Measurements from ENCODE around the gene NDUFA3. TPM values are rescaled to one million over a fixed set of nuclear protein-coding genes. Genes with fewer than 3 reads are reported as not detected.

The NDUFA3 gene
- total and polyA plus RNA-seq, 2 of the 13 experiments (the other 11 are each of a cell fraction or from before 2014, with no cell fraction given), result 31.6 to 75.4 TPM

GRCh38 chr19:54115109-54116063 is 12.7 kb downstream of the NDUFA3 start, which contains the start of the genes PRPF31 and TFPT (continued):
- TF ChIP-seq CEBPZ (IDR thresholded peaks at IDR 0.05; ENCODE audit: low read length) (no peak), YY1 (IDR thresholded peaks at IDR 0.05; ENCODE audit: insufficient read depth, insufficient replicate concordance, low read depth, low read length) (peak; percentile 68), HDAC1 (CRISPR knock-in tag; IDR thresholded peaks at IDR 0.05) (peak; percentile 99), KLF9 (CRISPR knock-in tag; IDR thresholded peaks at IDR 0.05; ENCODE audit: low read depth) (no peak), IKZF1 (IDR thresholded peaks at IDR 0.05) (no peak), ZNF549 (CRISPR knock-in tag; IDR thresholded peaks at IDR 0.05) (no peak), ZNF619 (CRISPR knock-in tag; IDR thresholded peaks at IDR 0.05) (peak; percentile 76), ZNF646 (CRISPR knock-in tag; IDR thresholded peaks at IDR 0.05) (no peak), KMT2A (CRISPR knock-in tag; IDR thresholded peaks at IDR 0.05) (peak; percentile 61; the same call in 1 of the 2 replicates), CBX5 (CRISPR knock-in tag; IDR thresholded peaks at IDR 0.05; ENCODE audit: borderline replicate concordance) (peak; percentile 86; the same call in 1 of the 2 replicates), CREB1 (IDR thresholded peaks at IDR 0.05) (peak; percentile 98), CREB1 (CRISPR knock-in tag; IDR thresholded peaks at IDR 0.05) (peak; percentile 100), ZMYM2 (CRISPR knock-in tag; IDR thresholded peaks at IDR 0.05) (no peak)
- TF ChIP-seq, protein P1, sequence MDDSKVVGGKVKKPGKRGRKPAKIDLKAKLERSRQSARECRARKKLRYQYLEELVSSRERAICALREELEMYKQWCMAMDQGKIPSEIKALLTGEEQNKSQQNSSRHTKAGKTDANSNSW (CRISPR knock-in tag; IDR thresholded peaks at IDR 0.05; ENCODE audit: borderline replicate concordance), result no peak
- TF ChIP-seq, protein P2, sequence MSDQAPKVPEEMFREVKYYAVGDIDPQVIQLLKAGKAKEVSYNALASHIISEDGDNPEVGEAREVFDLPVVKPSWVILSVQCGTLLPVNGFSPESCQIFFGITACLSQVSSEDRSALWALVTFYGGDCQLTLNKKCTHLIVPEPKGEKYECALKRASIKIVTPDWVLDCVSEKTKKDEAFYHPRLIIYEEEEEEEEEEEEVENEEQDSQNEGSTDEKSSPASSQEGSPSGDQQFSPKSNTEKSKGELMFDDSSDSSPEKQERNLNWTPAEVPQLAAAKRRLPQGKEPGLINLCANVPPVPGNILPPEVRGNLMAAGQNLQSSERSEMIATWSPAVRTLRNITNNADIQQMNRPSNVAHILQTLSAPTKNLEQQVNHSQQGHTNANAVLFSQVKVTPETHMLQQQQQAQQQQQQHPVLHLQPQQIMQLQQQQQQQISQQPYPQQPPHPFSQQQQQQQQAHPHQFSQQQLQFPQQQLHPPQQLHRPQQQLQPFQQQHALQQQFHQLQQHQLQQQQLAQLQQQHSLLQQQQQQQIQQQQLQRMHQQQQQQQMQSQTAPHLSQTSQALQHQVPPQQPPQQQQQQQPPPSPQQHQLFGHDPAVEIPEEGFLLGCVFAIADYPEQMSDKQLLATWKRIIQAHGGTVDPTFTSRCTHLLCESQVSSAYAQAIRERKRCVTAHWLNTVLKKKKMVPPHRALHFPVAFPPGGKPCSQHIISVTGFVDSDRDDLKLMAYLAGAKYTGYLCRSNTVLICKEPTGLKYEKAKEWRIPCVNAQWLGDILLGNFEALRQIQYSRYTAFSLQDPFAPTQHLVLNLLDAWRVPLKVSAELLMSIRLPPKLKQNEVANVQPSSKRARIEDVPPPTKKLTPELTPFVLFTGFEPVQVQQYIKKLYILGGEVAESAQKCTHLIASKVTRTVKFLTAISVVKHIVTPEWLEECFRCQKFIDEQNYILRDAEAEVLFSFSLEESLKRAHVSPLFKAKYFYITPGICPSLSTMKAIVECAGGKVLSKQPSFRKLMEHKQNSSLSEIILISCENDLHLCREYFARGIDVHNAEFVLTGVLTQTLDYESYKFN (CRISPR knock-in tag; conservative IDR thresholded peaks at IDR 0.05), result peak; percentile 47
